ENCODE results near the gene CCNK. TPM values are rescaled to one million over a fixed set of nuclear protein-coding genes. Genes with fewer than 3 reads are reported as not detected.

CCNK gene
- total RNA-seq, 4 donors from 2014 or later, result 21.1 to 26.8 (median 25.1) TPM

DNA sequence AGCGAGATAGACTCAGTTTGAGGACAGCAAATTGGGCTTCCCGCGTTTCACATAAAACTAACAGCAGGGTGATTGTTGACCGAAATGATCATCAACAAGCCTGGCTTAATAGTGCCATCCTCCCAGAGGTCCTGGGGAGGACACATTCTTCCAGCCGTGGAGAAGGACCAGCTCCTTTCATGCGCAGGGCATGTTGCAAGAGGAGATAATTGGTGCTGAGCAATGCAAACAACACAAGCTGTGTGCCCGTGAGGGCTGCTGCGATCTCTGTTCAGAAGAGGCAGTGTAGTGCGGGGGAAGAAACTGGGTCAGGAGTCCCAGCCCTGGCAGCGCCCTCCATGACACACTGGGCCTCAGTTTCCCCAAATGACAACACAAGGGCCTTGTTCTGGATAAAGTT lies 68.5 kb downstream of the CCNK start:
- TF ChIP-seq, protein P1, sequence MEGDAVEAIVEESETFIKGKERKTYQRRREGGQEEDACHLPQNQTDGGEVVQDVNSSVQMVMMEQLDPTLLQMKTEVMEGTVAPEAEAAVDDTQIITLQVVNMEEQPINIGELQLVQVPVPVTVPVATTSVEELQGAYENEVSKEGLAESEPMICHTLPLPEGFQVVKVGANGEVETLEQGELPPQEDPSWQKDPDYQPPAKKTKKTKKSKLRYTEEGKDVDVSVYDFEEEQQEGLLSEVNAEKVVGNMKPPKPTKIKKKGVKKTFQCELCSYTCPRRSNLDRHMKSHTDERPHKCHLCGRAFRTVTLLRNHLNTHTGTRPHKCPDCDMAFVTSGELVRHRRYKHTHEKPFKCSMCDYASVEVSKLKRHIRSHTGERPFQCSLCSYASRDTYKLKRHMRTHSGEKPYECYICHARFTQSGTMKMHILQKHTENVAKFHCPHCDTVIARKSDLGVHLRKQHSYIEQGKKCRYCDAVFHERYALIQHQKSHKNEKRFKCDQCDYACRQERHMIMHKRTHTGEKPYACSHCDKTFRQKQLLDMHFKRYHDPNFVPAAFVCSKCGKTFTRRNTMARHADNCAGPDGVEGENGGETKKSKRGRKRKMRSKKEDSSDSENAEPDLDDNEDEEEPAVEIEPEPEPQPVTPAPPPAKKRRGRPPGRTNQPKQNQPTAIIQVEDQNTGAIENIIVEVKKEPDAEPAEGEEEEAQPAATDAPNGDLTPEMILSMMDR (IDR thresholded peaks at IDR 0.05; ENCODE audit: low read depth), result no peak

DNA sequence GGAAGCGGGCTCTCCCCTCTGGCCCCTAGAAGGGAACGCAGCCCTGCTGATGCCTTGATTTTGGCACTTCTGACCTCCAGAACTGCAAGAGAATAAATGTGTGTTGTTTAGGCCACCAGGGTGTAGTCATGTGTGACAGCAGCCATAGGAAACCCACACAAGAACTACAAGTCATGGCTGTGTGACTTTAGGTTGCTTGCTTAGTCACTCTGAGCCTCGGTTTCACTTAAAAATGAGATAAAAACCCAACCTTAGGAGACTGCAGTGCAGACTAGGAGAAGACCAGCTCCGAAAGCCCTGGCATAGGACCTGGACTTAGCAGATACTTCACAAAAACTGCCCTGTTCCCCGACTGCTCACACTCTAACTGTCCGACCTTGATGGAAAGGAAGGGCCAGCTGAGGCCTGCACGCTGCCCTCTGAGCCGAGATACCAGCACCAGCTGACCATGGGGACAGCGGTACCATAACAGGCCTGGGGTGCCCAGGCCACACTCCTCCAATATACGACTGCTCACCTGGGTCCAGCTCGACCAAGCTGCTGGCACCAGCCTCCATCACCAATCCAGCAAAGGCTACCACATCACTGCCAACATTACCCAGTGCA lies 69.3 kb downstream of the CCNK start:
- TF ChIP-seq, protein P1 (IDR thresholded peaks at IDR 0.05; ENCODE audit: low read depth), result no peak

DNA sequence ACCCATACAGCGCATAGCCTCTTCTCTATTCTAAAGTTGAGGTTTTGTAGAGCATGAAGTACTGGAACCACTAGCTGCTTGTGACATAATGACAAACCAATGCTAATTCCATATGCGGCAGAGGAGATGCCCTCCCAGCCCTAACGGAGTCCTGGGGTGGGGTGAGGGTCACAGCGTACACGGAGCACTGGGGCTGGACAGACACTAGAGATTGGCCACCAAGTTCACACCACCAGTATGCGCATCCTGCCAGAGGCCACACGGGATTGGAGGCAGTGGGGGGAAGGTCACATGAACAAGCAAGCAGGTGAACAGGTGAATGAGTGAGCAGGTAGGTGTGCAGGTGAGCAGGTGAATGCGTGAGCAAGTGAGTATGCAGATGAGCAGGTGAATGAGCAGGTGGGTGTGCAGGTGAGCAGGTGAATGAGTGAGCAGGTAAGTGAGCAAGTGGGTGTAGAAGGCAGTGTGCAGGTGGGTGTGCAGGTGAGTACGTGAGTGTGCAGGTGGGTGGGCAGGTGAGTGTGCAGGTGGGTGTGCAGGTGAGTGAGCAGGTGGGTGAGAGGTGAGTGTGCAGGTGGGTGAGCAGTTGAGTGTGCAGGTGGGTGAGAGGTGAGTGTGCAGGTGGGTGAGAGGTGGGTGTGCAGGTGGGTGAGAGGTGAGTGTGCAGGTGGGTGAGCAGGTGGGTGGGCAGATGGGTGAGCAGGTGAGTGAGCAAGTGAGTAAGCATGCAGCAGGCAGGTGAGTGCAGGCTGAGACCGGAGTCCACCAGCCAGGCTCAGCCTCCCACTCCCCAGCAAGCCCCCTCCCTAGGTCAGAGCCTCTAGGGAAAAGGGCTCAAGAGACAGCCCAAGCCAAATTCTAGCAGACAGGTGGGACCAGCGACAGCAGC lies 70.1 kb downstream of the CCNK start:
- TF ChIP-seq, protein P1 (IDR thresholded peaks at IDR 0.05; ENCODE audit: low read depth), result no peak

DNA sequence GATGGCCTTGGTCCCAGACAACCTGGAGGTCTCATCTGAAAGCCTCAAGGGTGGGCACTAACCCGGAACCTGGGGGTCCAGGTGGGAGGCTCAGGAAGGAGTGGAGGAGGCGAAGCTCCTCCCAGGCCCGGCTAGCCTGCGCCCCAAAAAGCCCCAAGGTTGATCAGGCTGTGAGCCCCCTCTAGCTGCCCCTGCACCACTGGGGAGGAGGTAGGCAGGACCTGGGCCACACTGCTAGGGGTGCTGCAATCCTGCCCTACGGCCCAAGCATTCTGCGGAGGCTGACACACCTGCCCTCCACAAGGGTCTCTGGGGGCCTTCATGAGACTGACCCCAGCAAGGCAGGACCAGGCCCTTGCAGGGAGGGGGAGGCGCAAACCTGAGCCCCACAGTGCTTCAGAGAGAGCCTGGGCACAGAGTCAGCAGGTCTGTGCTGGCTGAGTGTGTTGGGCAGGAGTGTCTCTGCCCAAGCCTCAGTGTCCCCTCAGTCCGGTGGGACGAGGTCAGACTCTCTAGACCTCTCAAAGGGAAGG lies 70.9 kb downstream of the CCNK start:
- TF ChIP-seq, protein P1 (IDR thresholded peaks at IDR 0.05; ENCODE audit: low read depth), result no peak

DNA sequence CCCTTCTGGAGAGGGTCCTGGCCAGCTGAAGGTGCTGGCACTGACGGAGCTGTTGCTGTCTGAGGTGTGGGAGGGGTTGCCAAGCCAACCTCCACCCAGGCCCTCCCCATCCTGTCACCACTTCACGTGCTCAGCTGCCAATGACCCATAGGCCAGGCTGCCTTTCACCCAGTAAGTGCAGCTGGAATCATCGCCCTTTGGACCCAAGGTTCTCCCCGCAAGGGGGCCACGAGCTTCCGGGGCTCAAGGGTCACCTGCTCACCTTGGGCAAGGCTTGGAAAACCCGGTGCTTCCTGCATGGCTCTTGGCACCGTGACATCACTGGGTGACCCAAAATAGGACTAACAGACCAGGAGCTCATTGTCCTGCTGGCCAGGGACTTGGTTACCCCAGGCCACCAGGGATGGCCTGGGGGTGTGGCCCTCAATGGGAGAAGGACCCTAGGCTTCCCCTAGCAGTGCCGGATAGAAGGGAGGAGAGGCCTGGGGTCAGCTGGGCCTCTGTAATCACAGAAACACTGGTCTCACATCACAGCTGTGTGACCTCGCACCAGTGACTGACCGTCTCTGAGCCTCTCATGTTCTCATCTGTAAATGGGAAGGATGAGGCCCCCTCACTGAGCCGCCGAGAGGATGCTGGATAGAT lies 71.5 kb downstream of the CCNK start:
- TF ChIP-seq, protein P1 (IDR thresholded peaks at IDR 0.05; ENCODE audit: low read depth), result no peak

DNA sequence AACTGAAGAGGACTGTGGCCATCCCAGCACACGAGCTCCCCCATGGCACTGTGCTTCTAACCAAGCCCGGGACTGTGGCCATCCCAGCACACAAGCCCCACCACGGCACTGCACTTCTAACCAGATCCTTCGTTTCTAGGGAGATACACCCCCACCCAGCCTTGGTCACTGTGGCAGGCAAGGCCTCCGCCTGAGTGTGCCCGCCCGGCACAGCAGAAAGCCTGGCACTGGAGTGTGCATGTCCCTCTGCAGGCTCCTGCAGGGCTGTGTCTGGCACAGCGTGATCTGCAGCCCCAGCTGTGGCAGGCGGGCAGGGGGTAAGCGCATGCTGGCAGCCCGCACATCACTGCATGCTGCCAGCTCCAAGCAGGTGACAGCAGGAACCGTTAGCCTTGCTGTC lies 73.0 kb downstream of the CCNK start:
- TF ChIP-seq, protein P1 (IDR thresholded peaks at IDR 0.05; ENCODE audit: low read depth), result no peak

All from subcutaneous adipose tissue (tissue), 4 donors.